HG02763 (cell line): ENCODE measurements around the gene DNM3.

ENCODE experiments used
- ATAC-seq: cut with Tn5 transposase; IDR thresholded peaks from one replicate; pipeline ENCODE4 v1.9.1; 2021; ENCODE audit warnings: mild to moderate bottlenecking, moderate library complexity; ENCODE audit not compliant: unreplicated experiment

The DNM3 gene

GRCh38 chr1:172086137-172086536, 244.8 kb downstream of the DNM3 start:
- no peak for ATAC-seq

DNA sequence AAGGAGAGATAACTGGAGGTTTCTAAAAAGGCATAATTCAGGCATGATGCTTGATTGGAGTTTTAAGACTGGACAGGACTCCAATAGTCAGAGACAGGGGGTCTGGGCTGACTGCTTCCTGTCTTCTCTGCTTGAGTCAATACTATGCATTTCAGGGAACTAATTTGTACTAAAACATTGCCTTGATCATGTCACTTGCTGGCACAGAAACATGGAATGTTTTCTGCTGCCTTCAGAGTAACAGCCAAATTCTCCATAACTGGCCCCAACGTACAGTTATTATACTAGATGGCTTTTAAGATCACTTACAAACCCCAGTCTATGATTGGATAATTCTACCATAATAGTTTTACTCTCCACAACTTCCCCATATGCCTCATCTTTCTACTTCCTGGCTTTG, 247.0 kb downstream of the DNM3 start:
- no peak for ATAC-seq

GRCh38 chr1:172089768-172090510, 248.6 kb downstream of the DNM3 start:
- ATAC-seq = no peak

GRCh38 chr1:172090511-172090817, 249.2 kb downstream of the DNM3 start:
- no peak for ATAC-seq

DNA sequence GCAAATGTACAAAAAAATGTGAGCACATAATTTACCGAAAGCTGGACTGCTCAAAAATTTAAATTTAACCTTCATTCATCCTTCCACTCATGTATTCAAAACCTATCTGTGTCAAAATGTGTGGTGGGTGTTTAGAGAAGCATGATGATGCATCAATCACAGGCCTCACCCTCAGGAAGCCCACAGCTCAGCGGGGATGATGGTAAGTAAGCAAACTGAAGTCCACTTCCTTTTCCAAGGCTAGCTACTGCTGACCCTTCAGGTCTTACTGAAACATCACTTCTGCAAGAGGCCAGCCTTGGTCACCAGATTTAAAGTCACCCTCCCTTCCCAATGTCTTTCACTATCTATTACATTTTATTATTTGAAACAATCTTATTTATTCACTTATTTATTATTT, 254.5 kb downstream of the DNM3 start:
- no peak for ATAC-seq

GRCh38 chr1:172105230-172105629, 263.9 kb downstream of the DNM3 start:
- no peak for ATAC-seq

- no peak for ATAC-seq
Measured at GRCh38 chr1:172107316-172107975, 266.1 kb downstream of the DNM3 start.

GRCh38 chr1:172108161-172108893, 267.0 kb downstream of the DNM3 start:
- no peak for ATAC-seq

GRCh38 chr1:172109359-172109758, 268.1 kb downstream of the DNM3 start:
- ATAC-seq = no peak

DNA sequence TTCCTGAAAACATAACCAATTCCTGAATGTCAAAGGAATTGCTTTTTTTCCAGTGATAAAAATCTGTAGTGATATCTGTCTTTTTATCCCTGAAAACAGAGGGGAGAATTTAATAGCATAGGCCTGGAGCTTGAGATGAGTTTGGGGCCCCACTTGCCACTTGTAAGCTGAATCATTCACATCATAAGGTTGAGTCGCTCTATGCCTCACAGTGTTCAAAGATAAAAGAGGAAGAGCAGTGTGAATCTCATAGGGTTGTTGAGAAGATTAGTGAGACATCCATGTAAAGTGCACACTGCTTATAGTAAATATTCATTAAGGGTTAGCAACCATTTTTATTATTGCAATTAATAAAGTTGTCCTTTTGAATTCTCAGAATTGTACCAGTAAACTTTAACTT, 271.3 kb downstream of the DNM3 start:
- no peak for ATAC-seq

DNA sequence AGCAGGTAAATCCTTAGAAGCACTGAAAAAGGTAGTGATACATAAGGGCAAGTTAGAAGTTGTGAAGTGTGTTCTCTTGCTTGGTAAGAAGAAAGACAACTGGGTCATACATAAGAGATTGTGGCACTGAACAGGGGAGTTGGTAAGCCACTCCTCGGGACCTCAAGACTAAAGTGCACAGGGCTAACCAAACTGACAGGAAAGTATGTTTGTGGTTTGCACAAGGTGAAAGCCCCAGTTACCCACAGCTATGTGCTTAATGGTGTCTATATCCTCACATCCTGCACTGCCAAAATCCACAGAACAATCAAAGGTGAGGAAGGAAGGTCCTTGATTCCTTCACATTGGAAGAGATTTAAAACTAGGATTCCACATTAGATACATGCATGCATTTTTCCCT, 276.5 kb downstream of the DNM3 start:
- no peak for ATAC-seq

DNA sequence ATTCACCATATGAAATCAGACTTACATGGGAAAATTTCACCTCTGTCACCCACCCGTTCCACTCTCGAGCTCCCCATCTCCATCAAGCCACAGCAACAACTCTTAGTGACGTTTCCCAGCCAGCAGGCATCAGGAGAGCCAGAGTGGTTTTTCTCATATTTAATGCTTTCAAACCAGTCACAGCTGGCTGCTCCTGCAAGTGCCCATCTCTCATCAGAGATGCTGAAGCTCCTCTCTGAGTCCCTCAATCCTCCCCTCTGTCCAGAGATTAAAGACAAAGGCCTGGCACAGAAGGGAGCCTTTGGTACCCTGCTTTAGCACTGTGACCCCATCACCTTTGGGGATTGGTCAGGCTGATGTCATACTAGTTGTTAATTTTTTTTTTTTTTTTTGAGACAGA, 277.3 kb downstream of the DNM3 start:
- no peak for ATAC-seq

DNA sequence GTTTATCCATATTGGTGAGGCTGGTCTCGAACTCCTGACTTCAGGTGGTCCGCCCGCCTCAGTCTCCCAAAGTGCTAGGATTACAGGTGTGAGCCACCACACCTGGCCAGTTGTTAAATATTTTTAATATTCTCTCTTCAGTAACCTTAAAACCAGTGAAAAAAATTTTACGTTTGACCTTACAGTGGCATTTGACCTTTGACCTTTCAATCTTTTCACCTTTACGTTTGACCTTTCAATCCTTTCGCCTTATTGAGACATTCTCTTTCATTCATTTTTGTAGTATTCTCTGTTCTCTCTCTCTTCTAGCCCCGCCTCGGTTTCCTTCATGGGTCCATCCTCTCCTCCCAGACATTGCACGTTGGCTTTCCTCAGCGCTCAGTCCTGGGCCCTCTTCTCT, 277.9 kb downstream of the DNM3 start:
- no peak for ATAC-seq

GRCh38 chr1:172120381-172120780, 279.1 kb downstream of the DNM3 start:
- no peak for ATAC-seq

DNA sequence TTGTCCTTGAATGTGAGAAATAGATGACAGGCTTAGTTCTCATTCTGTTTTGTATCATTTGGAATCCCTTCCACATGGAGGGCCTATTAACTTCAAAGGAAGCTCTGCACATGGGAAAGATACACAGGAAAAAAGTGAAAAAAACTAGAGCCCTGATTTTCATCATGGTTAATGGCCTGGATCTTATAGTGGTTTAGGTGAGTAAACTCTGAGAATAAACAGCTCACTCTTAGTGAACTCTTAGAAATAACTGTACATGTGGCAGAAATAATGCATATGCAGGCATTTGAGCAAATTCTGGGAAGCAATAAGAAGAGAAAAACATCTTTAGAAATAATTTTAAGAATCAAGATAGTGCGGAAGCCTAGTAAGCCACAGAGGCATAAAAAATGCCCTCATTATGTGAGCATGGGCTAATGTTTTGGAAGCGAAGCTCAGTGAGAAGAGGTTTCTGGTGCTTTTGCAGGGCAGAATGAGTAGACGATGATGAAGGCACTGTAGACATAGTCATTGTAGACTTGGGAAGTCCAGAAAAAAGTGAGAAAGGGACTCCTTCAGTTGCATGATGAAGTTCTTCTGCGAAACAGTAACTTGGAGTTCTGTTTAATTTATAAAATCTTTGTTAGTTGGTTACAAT, 279.9 kb downstream of the DNM3 start:
- ATAC-seq = no peak

DNA sequence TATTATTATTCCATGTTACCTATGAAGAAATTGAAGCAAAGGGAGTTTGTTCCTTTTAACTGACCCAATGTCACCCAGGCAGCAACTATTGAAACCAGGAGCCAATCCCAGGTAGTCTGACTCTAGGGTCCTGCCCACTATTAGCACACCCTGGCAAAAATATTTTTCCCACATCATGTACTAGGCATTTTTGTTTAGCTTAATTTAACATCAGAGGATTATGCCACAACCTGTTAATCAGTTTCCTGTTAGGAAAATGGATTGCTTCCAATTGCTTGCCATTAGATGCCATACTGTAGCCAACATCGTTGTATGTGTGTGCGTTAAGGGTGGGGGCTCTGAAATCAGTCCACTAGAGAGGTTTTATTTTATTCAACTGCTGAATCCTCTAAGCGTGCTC, 281.1 kb downstream of the DNM3 start:
- ATAC-seq = no peak

DNA sequence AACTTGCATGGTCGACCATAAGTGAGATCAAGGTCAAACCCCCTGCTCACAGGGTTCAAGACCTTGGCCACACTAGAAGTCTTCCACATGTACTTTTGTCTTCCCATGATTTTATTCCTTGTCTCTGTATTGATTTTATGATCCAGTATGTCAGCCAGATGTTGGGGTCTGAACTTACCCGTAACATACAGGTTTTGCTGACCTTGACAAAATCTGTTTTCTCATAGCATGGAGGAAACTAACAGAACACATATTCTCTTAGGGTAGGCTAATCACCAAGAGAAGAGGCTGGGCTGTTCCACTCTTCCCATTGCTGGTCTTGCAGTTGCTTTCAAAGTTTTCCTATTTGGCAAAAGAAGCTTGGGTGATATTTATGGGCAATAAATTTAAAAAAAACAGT, 284.0 kb downstream of the DNM3 start:
- no peak for ATAC-seq

DNA sequence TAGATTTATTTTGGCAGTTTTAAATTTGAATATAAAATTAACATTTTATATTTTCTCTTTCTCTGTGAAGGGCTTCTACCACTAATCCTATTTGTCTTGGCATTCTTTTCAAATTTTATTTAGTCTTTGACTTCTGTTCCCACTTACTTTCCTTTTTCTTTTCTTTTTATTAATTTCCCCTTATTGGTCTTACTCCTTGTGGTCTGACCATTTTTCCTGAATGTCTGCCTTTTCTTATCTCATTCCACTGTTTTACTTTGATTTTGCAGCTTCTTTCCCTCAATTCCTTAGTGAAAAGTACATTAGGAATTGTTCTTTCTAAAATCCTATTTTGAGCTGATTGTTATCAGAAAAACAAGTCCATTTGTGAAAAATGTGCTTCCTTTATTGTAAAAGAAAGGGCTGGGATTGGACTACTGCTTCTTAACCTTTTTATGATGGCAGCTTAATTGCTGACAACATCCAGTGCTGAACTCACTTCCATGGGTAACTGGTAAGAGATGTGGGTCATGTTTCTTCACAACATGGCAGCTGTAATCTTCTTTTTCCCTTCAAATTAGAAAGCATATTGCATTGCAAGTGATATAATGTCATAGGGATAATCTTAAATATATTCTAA, 284.6 kb downstream of the DNM3 start:
- no peak for ATAC-seq

- ATAC-seq = no peak
Measured at GRCh38 chr1:172132836-172133235, 291.5 kb downstream of the DNM3 start.

GRCh38 chr1:172134087-172134731, 292.9 kb downstream of the DNM3 start:
- no peak for ATAC-seq
